ENCODE data around the gene KCNJ8. TPM values are rescaled to one million over a fixed set of nuclear protein-coding genes. Genes with fewer than 3 reads are reported as not detected.
A peak's percentile ranks its signal among the peaks of the same experiment; 100 is the strongest.

Gene KCNJ8
- total RNA-seq, 4 donors from 2014 or later: 6.1 to 44.9 (median 13.0) TPM

- H3K27me3 ChIP-seq: no peaks in the 10 kb centered on the region
- intact Hi-C loops (cut with DNase I; ENCODE audit: low total_unique reads): no loop called here
- H3K9me3 ChIP-seq: no peaks in the 10 kb centered on the region
- H3K4me3 ChIP-seq: no peak overlapping the region
- H3K4me1 ChIP-seq: peaks cover 0 to 4% of the 10 kb centered on the region in 2 donors
- DNase-seq: no peak
- TF ChIP-seq POLR2A (IDR thresholded peaks at IDR 0.05): no peak
- TF ChIP-seq CTCF (IDR thresholded peaks at IDR 0.05): no peak
- peak overlapping the region in 1 of 2 donors; percentile 33 for H3K27ac ChIP-seq
- H3K36me3 ChIP-seq: no peaks in the 10 kb centered on the region
Observed at GRCh38 chr12:21718403-21718802, 56.1 kb downstream of the KCNJ8 start.

GRCh38 chr12:21717767-21718166 lies 56.7 kb downstream of the KCNJ8 start:
- H3K4me1 ChIP-seq: peaks cover 0 to 4% of the 10 kb centered on the region in 2 donors
- H3K27ac ChIP-seq: no peak overlapping the region
- intact Hi-C loops (cut with DNase I; ENCODE audit: low total_unique reads): no loop called here
- H3K36me3 ChIP-seq: no peaks in the 10 kb centered on the region
- no peak for DNase-seq
- TF ChIP-seq POLR2A (IDR thresholded peaks at IDR 0.05) (no peak), CTCF (IDR thresholded peaks at IDR 0.05) (no peak)
- no peak overlapping the region for H3K4me3 ChIP-seq
- H3K9me3 ChIP-seq: no peaks in the 10 kb centered on the region
- H3K27me3 ChIP-seq: no peaks in the 10 kb centered on the region

GRCh38 chr12:21715386-21715785 lies 59.1 kb downstream of the KCNJ8 start:
- H3K4me1 ChIP-seq: peaks cover 0 to 4% of the 10 kb centered on the region in 2 donors
- no peak for DNase-seq
- no peaks in the 10 kb centered on the region for H3K9me3 ChIP-seq
- no peaks in the 10 kb centered on the region for H3K27me3 ChIP-seq
- no peak overlapping the region for H3K27ac ChIP-seq
- no peaks in the 10 kb centered on the region for H3K36me3 ChIP-seq
- no peak overlapping the region for H3K4me3 ChIP-seq
- TF ChIP-seq POLR2A (IDR thresholded peaks at IDR 0.05) (no peak), CTCF (IDR thresholded peaks at IDR 0.05) (no peak)
- intact Hi-C loops (cut with DNase I; ENCODE audit: low total_unique reads): no loop called here

Other genes with a start within 250 kb of the KCNJ8 start
- 1 to 10 TPM in 2 of 4 donors, under 1 TPM in 1, not detected in 1; 0.67 to 2.4 (median 1.2) TPM for gene SPX, start 248.4 kb downstream of the KCNJ8 start, total RNA-seq
- not detected for gene GYS2, start 169.9 kb downstream of the KCNJ8 start, total RNA-seq
- 100 to 1,000 TPM; 154 to 558 (median 252) TPM for gene LDHB, start 116.9 kb downstream of the KCNJ8 start, total RNA-seq
- gene ABCC9, start 166.7 kb upstream of the KCNJ8 start, total RNA-seq: 100 to 1,000 TPM in 2 of 4 donors, 10 to 100 TPM in 2; 39.7 to 118 (median 78.4) TPM

All from uterus (tissue), 4 donors.